ENCODE data around the gene PYCR2. TPM values are rescaled to one million over a fixed set of nuclear protein-coding genes. Genes with fewer than 3 reads are reported as not detected.

The PYCR2 gene
- polyA plus RNA-seq, 1 donor from 2014 or later: 51.5 TPM

DNA sequence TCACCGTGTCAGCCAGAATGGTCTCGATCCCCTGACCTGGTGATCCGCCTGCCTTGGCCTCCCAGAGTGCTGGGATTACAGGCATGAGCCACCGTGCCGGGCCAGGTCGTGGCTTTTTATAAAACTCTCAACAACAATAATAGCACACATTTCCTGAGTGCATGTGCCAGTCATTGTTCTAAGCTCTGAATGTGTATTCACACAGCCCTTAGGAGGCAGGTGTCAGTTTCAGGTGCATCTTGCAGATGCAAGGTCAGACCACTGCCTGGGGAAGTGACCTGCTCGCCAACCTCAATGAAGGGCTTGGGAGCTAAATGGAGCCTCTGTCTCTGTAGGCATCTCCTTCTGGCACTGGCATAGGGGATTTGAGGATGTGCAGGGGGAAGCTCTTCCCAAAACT lies 18.5 kb upstream of the PYCR2 start:
- H3K27me3 ChIP-seq (ENCODE audit: insufficient read depth, low read depth, low read length): no peaks in the 10 kb centered on the region
- H3K27ac ChIP-seq (ENCODE audit: low read length): no peak overlapping the region
- no peaks in the 10 kb centered on the region for H3K9me2 ChIP-seq (ENCODE audit: insufficient read depth, low read length)
- H3K9me3 ChIP-seq (ENCODE audit: low read length): no peaks in the 10 kb centered on the region
- H3F3A ChIP-seq (ENCODE audit: insufficient read depth, low read length, poor library complexity, severe bottlenecking): no peaks in the 10 kb centered on the region
- no peak overlapping the region for H2AFZ ChIP-seq (ENCODE audit: low read depth, low read length)
- no peak overlapping the region for H3K4me2 ChIP-seq (ENCODE audit: low read length)
- no peak overlapping the region for H3K9ac ChIP-seq (ENCODE audit: low read length)
- no peaks in the 10 kb centered on the region for H4K20me1 ChIP-seq (ENCODE audit: insufficient read depth)
- TF ChIP-seq EZH2 (IDR thresholded peaks at IDR 0.05; ENCODE audit: borderline replicate concordance, insufficient read depth, low read length, poor library complexity, severe bottlenecking): no peak
- TF ChIP-seq RAD21 (conservative IDR thresholded peaks at IDR 0.05): no peak
- TF ChIP-seq EP300 (conservative IDR thresholded peaks at IDR 0.05; ENCODE audit: poor library complexity, severe bottlenecking): no peak
- TF ChIP-seq, protein P1, sequence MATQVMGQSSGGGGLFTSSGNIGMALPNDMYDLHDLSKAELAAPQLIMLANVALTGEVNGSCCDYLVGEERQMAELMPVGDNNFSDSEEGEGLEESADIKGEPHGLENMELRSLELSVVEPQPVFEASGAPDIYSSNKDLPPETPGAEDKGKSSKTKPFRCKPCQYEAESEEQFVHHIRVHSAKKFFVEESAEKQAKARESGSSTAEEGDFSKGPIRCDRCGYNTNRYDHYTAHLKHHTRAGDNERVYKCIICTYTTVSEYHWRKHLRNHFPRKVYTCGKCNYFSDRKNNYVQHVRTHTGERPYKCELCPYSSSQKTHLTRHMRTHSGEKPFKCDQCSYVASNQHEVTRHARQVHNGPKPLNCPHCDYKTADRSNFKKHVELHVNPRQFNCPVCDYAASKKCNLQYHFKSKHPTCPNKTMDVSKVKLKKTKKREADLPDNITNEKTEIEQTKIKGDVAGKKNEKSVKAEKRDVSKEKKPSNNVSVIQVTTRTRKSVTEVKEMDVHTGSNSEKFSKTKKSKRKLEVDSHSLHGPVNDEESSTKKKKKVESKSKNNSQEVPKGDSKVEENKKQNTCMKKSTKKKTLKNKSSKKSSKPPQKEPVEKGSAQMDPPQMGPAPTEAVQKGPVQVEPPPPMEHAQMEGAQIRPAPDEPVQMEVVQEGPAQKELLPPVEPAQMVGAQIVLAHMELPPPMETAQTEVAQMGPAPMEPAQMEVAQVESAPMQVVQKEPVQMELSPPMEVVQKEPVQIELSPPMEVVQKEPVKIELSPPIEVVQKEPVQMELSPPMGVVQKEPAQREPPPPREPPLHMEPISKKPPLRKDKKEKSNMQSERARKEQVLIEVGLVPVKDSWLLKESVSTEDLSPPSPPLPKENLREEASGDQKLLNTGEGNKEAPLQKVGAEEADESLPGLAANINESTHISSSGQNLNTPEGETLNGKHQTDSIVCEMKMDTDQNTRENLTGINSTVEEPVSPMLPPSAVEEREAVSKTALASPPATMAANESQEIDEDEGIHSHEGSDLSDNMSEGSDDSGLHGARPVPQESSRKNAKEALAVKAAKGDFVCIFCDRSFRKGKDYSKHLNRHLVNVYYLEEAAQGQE (IDR thresholded peaks at IDR 0.05; ENCODE audit: borderline replicate concordance): no peak
- no peak for TF ChIP-seq MXI1 (conservative IDR thresholded peaks at IDR 0.05; ENCODE audit: poor library complexity, severe bottlenecking)
- TF ChIP-seq TAF1 (IDR thresholded peaks at IDR 0.05; ENCODE audit: low read depth): no peak
- no peaks in the 10 kb centered on the region for H3K36me3 ChIP-seq (ENCODE audit: insufficient read depth, low read length)
- H3K4me3 ChIP-seq (ENCODE audit: low read length): no peak overlapping the region
- no peaks in the 10 kb centered on the region for H3K79me2 ChIP-seq (replicated peaks; ENCODE audit: insufficient read depth, low read length)

DNA sequence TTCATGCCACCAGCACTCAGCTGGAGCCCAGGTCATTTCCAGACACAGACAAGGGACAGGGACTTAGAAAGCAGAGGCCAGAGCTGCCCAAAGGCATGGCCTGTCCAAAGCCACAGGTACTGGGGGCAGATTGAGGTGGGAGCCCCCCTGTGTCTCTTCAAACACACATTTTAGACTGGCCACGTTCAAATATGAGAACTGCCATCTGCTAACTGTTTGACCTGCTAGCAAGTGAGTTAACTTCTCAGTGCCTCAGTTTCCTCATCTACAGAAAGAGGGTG lies 17.8 kb upstream of the PYCR2 start:
- Histone ChIP-seq H3K27me3 (ENCODE audit: insufficient read depth, low read depth, low read length) (no peaks in the 10 kb centered on the region), H3K9ac (ENCODE audit: low read length) (no peak overlapping the region)

More for the DNA sequence above, 17.8 kb upstream of the PYCR2 start:
- Histone ChIP-seq H3K27ac (ENCODE audit: low read length) (no peak overlapping the region), H3K79me2 (replicated peaks; ENCODE audit: insufficient read depth, low read length) (no peaks in the 10 kb centered on the region), H3K9me2 (ENCODE audit: insufficient read depth, low read length) (no peaks in the 10 kb centered on the region), H4K20me1 (ENCODE audit: insufficient read depth) (no peaks in the 10 kb centered on the region), H3K4me3 (ENCODE audit: low read length) (no peak overlapping the region), H3K9me3 (ENCODE audit: low read length) (no peaks in the 10 kb centered on the region), H3K4me2 (ENCODE audit: low read length) (no peak overlapping the region), H2AFZ (ENCODE audit: low read depth, low read length) (no peak overlapping the region), H3F3A (ENCODE audit: insufficient read depth, low read length, poor library complexity, severe bottlenecking) (no peaks in the 10 kb centered on the region), H3K36me3 (ENCODE audit: insufficient read depth, low read length) (no peaks in the 10 kb centered on the region)
- TF ChIP-seq, protein P1 (IDR thresholded peaks at IDR 0.05; ENCODE audit: borderline replicate concordance): no peak
- TF ChIP-seq, protein P2, sequence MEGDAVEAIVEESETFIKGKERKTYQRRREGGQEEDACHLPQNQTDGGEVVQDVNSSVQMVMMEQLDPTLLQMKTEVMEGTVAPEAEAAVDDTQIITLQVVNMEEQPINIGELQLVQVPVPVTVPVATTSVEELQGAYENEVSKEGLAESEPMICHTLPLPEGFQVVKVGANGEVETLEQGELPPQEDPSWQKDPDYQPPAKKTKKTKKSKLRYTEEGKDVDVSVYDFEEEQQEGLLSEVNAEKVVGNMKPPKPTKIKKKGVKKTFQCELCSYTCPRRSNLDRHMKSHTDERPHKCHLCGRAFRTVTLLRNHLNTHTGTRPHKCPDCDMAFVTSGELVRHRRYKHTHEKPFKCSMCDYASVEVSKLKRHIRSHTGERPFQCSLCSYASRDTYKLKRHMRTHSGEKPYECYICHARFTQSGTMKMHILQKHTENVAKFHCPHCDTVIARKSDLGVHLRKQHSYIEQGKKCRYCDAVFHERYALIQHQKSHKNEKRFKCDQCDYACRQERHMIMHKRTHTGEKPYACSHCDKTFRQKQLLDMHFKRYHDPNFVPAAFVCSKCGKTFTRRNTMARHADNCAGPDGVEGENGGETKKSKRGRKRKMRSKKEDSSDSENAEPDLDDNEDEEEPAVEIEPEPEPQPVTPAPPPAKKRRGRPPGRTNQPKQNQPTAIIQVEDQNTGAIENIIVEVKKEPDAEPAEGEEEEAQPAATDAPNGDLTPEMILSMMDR (IDR thresholded peaks at IDR 0.05; ENCODE audit: poor library complexity, severe bottlenecking): no peak
- TF ChIP-seq EP300 (conservative IDR thresholded peaks at IDR 0.05; ENCODE audit: poor library complexity, severe bottlenecking): no peak
- TF ChIP-seq EZH2 (IDR thresholded peaks at IDR 0.05; ENCODE audit: borderline replicate concordance, insufficient read depth, low read length, poor library complexity, severe bottlenecking): no peak
- no peak for TF ChIP-seq RAD21 (conservative IDR thresholded peaks at IDR 0.05)
- TF ChIP-seq TAF1 (IDR thresholded peaks at IDR 0.05; ENCODE audit: low read depth): no peak
- no peak for TF ChIP-seq SMC3 (conservative IDR thresholded peaks at IDR 0.05; ENCODE audit: poor library complexity)
- no peak for TF ChIP-seq MXI1 (conservative IDR thresholded peaks at IDR 0.05; ENCODE audit: poor library complexity, severe bottlenecking)
- TF ChIP-seq POLR2AphosphoS5 (IDR thresholded peaks at IDR 0.05): no peak

Data from neural cell (in vitro differentiated cells).